Peyer's patch (tissue), 4 donors: ENCODE measurements around the gene THSD8.

Source experiments
- POLR2A ChIP-seq, 2 donors: fragments of 450-650 bp; IDR thresholded peaks; one replicate each; pipeline ENCODE4 v1.5.1; 2017; ENCODE audit warnings: antibody characterized with exemption in 2 of 2, mild to moderate bottlenecking in 2 of 2, moderate library complexity in 2 of 2
- TF ChIP-seq, protein P1 (sequence below), 6 experiments: fragments of 450-650 bp in 4 of 6; fragments of 200-600 bp in 2 of 6; sonication (generic) in 1 of 6; IDR thresholded peaks; one replicate each; pipeline ENCODE4 v1.5.1; 2017 to 2019; ENCODE audit warnings: antibody characterized with exemption in 6 of 6, mild to moderate bottlenecking in 3 of 6, moderate library complexity in 1 of 6

DNA sequence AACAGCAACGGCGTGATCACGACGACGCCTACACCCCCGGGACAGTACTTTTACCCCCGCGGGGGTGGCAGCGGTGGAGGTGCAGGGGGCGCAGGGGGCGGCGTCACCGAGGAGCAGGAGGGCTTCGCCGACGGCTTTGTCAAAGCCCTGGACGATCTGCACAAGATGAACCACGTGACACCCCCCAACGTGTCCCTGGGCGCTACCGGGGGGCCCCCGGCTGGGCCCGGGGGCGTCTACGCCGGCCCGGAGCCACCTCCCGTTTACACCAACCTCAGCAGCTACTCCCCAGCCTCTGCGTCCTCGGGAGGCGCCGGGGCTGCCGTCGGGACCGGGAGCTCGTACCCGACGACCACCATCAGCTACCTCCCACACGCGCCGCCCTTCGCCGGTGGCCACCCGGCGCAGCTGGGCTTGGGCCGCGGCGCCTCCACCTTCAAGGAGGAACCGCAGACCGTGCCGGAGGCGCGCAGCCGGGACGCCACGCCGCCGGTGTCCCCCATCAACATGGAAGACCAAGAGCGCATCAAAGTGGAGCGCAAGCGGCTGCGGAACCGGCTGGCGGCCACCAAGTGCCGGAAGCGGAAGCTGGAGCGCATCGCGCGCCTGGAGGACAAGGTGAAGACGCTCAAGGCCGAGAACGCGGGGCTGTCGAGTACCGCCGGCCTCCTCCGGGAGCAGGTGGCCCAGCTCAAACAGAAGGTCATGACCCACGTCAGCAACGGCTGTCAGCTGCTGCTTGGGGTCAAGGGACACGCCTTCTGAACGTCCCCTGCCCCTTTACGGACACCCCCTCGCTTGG is 9.6 kb upstream of the THSD8 start:
- TF ChIP-seq POLR2A (IDR thresholded peaks at IDR 0.05) = peak; percentile 38 to 53
- TF ChIP-seq, protein P1, sequence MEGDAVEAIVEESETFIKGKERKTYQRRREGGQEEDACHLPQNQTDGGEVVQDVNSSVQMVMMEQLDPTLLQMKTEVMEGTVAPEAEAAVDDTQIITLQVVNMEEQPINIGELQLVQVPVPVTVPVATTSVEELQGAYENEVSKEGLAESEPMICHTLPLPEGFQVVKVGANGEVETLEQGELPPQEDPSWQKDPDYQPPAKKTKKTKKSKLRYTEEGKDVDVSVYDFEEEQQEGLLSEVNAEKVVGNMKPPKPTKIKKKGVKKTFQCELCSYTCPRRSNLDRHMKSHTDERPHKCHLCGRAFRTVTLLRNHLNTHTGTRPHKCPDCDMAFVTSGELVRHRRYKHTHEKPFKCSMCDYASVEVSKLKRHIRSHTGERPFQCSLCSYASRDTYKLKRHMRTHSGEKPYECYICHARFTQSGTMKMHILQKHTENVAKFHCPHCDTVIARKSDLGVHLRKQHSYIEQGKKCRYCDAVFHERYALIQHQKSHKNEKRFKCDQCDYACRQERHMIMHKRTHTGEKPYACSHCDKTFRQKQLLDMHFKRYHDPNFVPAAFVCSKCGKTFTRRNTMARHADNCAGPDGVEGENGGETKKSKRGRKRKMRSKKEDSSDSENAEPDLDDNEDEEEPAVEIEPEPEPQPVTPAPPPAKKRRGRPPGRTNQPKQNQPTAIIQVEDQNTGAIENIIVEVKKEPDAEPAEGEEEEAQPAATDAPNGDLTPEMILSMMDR (IDR thresholded peaks at IDR 0.05) = peak in 2 of 6 experiments; percentile 5 to 11
